ENCODE data around the gene ADAMTS13.

- no peak for TF ChIP-seq CTCF (IDR thresholded peaks at IDR 0.05)
- no peak for TF ChIP-seq POLR2A (IDR thresholded peaks at IDR 0.05)
Observed at GRCh38 chr9:133483611-133484010, 61.4 kb downstream of the ADAMTS13 start.

All from Peyer's patch (tissue), 4 donors.